ENCODE measurements around the gene CRKL. TPM values are rescaled to one million over a fixed set of nuclear protein-coding genes. Genes with fewer than 3 reads are reported as not detected.
"Not testable (repeated sequence)": the region's sequence is repeated elsewhere in the genome, so short reads cannot be mapped to it uniquely, and the experiment has no call there.

CRKL gene
- total RNA-seq, 4 donors from 2014 or later, result 29.4 to 74.2 (median 57.6) TPM

DNA sequence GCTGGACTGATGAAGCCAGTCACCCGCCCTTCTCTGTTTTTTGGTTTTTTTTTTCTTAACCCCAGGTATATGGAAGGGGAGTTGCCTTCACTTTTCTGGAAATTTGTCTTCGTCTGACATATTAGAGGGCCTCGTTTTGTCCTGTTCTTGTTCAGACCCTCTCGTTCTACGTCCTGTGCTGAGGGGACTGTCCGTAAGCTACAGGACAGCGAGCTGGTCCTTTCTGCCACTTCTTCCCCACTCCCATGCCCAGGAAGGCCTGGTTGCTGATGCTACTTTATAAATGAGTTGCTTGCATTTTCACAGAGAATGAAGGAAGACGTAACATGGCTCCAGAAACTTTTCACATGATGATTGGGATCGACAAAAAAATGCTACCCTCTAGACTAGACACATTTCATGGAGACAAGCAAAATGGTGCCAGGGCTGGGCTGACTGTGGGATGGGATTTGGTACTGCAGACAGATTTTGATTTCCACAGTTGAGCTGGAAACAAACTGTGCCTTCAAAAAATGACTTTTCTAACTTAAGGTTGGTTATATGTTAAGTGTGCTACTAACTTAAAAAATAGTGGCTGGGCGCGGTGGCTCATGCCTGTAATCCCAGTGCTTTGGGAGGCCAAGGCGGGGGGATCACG is 27.2 kb upstream of the CRKL start:
- no peak for DNase-seq
- no peaks in the 10 kb centered on the region for H3K27me3 ChIP-seq
- intact Hi-C loops (cut with DNase I; ENCODE audit: low total_unique reads), result no loop called here
- TF ChIP-seq POLR2A (IDR thresholded peaks at IDR 0.05), result no peak
- TF ChIP-seq, protein P1, sequence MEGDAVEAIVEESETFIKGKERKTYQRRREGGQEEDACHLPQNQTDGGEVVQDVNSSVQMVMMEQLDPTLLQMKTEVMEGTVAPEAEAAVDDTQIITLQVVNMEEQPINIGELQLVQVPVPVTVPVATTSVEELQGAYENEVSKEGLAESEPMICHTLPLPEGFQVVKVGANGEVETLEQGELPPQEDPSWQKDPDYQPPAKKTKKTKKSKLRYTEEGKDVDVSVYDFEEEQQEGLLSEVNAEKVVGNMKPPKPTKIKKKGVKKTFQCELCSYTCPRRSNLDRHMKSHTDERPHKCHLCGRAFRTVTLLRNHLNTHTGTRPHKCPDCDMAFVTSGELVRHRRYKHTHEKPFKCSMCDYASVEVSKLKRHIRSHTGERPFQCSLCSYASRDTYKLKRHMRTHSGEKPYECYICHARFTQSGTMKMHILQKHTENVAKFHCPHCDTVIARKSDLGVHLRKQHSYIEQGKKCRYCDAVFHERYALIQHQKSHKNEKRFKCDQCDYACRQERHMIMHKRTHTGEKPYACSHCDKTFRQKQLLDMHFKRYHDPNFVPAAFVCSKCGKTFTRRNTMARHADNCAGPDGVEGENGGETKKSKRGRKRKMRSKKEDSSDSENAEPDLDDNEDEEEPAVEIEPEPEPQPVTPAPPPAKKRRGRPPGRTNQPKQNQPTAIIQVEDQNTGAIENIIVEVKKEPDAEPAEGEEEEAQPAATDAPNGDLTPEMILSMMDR (IDR thresholded peaks at IDR 0.05), result no peak
- H3K27ac ChIP-seq, result no peak overlapping the region
- no peak overlapping the region for H3K4me3 ChIP-seq
- no peaks in the 10 kb centered on the region for H3K36me3 ChIP-seq
- no peaks in the 10 kb centered on the region for H3K4me1 ChIP-seq
- H3K9me3 ChIP-seq, result no peaks in the 10 kb centered on the region

GRCh38 chr22:20890975-20891374 is 26.2 kb upstream of the CRKL start:
- Histone ChIP-seq H3K4me3 (no peak overlapping the region), H3K27ac (no peak overlapping the region), H3K9me3 (no peaks in the 10 kb centered on the region), H3K27me3 (no peaks in the 10 kb centered on the region), H3K4me1 (no peaks in the 10 kb centered on the region), H3K36me3 (no peaks in the 10 kb centered on the region)
- intact Hi-C loops (cut with DNase I; ENCODE audit: low total_unique reads), result no loop called here
- DNase-seq, result no peak
- TF ChIP-seq POLR2A (IDR thresholded peaks at IDR 0.05), result no peak
- TF ChIP-seq, protein P1 (IDR thresholded peaks at IDR 0.05), result no peak

DNA sequence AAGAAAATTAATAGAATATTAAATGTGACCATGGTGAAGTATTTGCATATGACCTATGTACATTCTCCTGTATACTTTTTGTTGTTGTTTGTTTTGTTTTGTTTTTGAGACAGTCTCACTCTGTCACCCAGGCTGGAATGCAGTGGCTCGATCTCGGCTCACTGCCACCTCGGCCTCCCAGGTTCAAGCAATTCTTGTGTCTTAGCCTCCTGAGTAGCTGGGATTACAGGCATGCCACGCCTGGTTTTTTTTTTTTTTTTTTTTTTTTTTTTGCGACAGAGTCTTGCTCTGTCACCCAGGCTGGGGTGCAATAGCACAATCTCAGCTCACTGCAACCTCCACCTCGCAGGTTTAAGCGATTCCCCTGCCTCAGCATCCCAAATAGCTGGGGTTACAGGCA is 19.5 kb upstream of the CRKL start:
- H3K9me3 ChIP-seq; intact Hi-C loops (cut with DNase I; ENCODE audit: low total_unique reads); H3K27me3 ChIP-seq; H3K36me3 ChIP-seq; DNase-seq; H3K27ac ChIP-seq; H3K4me1 ChIP-seq; H3K4me3 ChIP-seq: not testable (repeated sequence)

- Histone ChIP-seq H3K4me3 (no peak overlapping the region), H3K36me3 (no peaks in the 10 kb centered on the region), H3K27me3 (no peaks in the 10 kb centered on the region), H3K9me3 (no peaks in the 10 kb centered on the region), H3K27ac (no peak overlapping the region), H3K4me1 (no peaks in the 10 kb centered on the region)
- no peak for DNase-seq
- no peak for TF ChIP-seq POLR2A (IDR thresholded peaks at IDR 0.05)
- TF ChIP-seq, protein P1 (IDR thresholded peaks at IDR 0.05), result no peak
- intact Hi-C loops (cut with DNase I; ENCODE audit: low total_unique reads), result no loop called here
Measured at GRCh38 chr22:20899827-20900423, 17.3 kb upstream of the CRKL start.

DNA sequence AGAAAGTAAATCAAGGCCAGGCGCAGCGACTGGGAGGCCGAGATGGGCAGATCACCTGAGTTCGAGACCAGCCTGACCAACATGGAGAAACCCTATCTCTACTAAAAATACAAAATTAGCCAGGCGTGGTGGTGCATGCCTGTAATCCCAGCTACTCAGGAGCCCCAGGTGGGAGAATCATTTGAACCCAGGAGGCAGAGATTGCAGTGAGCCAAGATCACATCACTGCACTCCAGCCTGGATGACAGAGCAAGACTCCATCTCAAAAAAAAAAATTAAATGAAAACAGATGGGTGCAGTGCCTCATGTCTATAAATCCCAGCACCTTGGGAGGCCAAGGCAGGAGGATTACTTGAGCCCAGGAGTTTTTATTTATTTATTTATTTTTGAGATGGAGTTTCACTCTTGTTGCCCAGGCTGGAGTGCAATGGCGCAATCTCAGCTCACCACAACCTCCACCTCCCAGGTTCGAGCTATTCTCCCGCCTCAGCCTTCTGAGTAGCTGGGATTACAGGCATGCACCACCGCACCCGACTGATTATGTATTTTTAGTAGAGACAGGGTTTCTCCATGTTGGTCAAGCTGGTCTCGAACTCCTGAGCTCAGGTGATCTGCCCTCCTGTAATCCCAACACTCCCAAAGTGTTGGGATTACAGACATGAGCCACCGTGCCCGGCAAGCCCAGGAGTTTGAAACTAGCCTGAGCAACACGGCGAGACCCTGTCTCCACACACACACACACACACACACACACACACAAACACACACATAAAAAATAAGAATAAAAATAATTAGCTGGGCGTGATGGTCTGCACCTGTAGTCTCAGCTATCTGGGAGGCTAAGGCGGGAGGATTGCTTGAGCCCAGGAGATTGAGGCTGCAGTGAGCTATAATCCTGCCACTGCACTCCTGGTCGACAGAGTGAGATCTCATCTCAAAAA is 15.8 kb upstream of the CRKL start:
- H3K4me1 ChIP-seq; H3K36me3 ChIP-seq; DNase-seq; H3K27me3 ChIP-seq; H3K4me3 ChIP-seq; H3K9me3 ChIP-seq; intact Hi-C loops (cut with DNase I; ENCODE audit: low total_unique reads); H3K27ac ChIP-seq: not testable (repeated sequence)

- TF ChIP-seq POLR2A (IDR thresholded peaks at IDR 0.05), result no peak
- TF ChIP-seq, protein P1 (IDR thresholded peaks at IDR 0.05), result no peak
- intact Hi-C loops (cut with DNase I; ENCODE audit: low total_unique reads), result no loop called here
Measured at GRCh38 chr22:20903093-20903492, 14.1 kb upstream of the CRKL start.

More at GRCh38 chr22:20903093-20903492, 14.1 kb upstream of the CRKL start:
- Histone ChIP-seq H3K27me3 (no peaks in the 10 kb centered on the region), H3K27ac (no peak overlapping the region), H3K4me3 (no peak overlapping the region), H3K4me1 (no peaks in the 10 kb centered on the region), H3K9me3 (no peaks in the 10 kb centered on the region), H3K36me3 (no peaks in the 10 kb centered on the region)
- no peak for DNase-seq
